Measurements from ENCODE around the gene BRME1.
A peak's percentile ranks its signal among the peaks of the same experiment; 100 is the strongest.

The BRME1 gene

GRCh38 chr19:13848798-13849676 lies 56.9 kb downstream of the BRME1 start:
- no peak for TF ChIP-seq CTCF (IDR thresholded peaks at IDR 0.05; ENCODE audit: borderline replicate concordance, insufficient read depth, low read depth, low read length)
- H3K4me3 ChIP-seq (ENCODE audit: low read depth, low read length): no peak overlapping the region

- H3K4me3 ChIP-seq (ENCODE audit: low read depth, low read length): no peak overlapping the region
Observed at GRCh38 chr19:13848340-13848677, 57.6 kb downstream of the BRME1 start.

GRCh38 chr19:13847407-13848339 lies 58.2 kb downstream of the BRME1 start:
- TF ChIP-seq CTCF (IDR thresholded peaks at IDR 0.05; ENCODE audit: borderline replicate concordance, insufficient read depth, low read depth, low read length): no peak
- H3K4me3 ChIP-seq (ENCODE audit: low read depth, low read length): peak overlapping the region; percentile 47

More at GRCh38 chr19:13848340-13848677, 57.6 kb downstream of the BRME1 start:
- no peak for TF ChIP-seq CTCF (IDR thresholded peaks at IDR 0.05; ENCODE audit: borderline replicate concordance, insufficient read depth, low read depth, low read length)

- TF ChIP-seq CTCF (IDR thresholded peaks at IDR 0.05; ENCODE audit: borderline replicate concordance, insufficient read depth, low read depth, low read length): no peak
- peak overlapping the region; percentile 47 for H3K4me3 ChIP-seq (ENCODE audit: low read depth, low read length)
Observed at GRCh38 chr19:13846557-13847406, 59.1 kb downstream of the BRME1 start.

GRCh38 chr19:13844130-13844631 lies 61.7 kb downstream of the BRME1 start:
- no peak overlapping the region for H3K4me3 ChIP-seq (ENCODE audit: low read depth, low read length)
- no peak for TF ChIP-seq CTCF (IDR thresholded peaks at IDR 0.05; ENCODE audit: borderline replicate concordance, insufficient read depth, low read depth, low read length)

- H3K4me3 ChIP-seq (ENCODE audit: low read depth, low read length): peak overlapping the region; percentile 82
- no peak for TF ChIP-seq CTCF (IDR thresholded peaks at IDR 0.05; ENCODE audit: borderline replicate concordance, insufficient read depth, low read depth, low read length)
Observed at GRCh38 chr19:13843104-13843921, 62.6 kb downstream of the BRME1 start.
